ENCODE data around the gene ZNF668.

GRCh38 chr16:31036691-31037090 is 37.3 kb downstream of the ZNF668 start:
- TF ChIP-seq POLR2AphosphoS5 (IDR thresholded peaks at IDR 0.05; ENCODE audit: low read depth) (no peak), GABPA (IDR thresholded peaks at IDR 0.05; ENCODE audit: low read depth) (no peak), SPI1 (IDR thresholded peaks at IDR 0.05; ENCODE audit: borderline replicate concordance, low read depth) (no peak)
- TF ChIP-seq, protein P1, sequence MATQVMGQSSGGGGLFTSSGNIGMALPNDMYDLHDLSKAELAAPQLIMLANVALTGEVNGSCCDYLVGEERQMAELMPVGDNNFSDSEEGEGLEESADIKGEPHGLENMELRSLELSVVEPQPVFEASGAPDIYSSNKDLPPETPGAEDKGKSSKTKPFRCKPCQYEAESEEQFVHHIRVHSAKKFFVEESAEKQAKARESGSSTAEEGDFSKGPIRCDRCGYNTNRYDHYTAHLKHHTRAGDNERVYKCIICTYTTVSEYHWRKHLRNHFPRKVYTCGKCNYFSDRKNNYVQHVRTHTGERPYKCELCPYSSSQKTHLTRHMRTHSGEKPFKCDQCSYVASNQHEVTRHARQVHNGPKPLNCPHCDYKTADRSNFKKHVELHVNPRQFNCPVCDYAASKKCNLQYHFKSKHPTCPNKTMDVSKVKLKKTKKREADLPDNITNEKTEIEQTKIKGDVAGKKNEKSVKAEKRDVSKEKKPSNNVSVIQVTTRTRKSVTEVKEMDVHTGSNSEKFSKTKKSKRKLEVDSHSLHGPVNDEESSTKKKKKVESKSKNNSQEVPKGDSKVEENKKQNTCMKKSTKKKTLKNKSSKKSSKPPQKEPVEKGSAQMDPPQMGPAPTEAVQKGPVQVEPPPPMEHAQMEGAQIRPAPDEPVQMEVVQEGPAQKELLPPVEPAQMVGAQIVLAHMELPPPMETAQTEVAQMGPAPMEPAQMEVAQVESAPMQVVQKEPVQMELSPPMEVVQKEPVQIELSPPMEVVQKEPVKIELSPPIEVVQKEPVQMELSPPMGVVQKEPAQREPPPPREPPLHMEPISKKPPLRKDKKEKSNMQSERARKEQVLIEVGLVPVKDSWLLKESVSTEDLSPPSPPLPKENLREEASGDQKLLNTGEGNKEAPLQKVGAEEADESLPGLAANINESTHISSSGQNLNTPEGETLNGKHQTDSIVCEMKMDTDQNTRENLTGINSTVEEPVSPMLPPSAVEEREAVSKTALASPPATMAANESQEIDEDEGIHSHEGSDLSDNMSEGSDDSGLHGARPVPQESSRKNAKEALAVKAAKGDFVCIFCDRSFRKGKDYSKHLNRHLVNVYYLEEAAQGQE (IDR thresholded peaks at IDR 0.05; ENCODE audit: insufficient replicate concordance, low read depth): no peak
- TF ChIP-seq, protein P2, sequence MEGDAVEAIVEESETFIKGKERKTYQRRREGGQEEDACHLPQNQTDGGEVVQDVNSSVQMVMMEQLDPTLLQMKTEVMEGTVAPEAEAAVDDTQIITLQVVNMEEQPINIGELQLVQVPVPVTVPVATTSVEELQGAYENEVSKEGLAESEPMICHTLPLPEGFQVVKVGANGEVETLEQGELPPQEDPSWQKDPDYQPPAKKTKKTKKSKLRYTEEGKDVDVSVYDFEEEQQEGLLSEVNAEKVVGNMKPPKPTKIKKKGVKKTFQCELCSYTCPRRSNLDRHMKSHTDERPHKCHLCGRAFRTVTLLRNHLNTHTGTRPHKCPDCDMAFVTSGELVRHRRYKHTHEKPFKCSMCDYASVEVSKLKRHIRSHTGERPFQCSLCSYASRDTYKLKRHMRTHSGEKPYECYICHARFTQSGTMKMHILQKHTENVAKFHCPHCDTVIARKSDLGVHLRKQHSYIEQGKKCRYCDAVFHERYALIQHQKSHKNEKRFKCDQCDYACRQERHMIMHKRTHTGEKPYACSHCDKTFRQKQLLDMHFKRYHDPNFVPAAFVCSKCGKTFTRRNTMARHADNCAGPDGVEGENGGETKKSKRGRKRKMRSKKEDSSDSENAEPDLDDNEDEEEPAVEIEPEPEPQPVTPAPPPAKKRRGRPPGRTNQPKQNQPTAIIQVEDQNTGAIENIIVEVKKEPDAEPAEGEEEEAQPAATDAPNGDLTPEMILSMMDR (IDR thresholded peaks at IDR 0.05; ENCODE audit: insufficient read depth, low read length): no peak

Data from HL-60 (cell line).